HCT116 (cell line): ENCODE data around the gene SLC44A1.

Experiments
- CTCF ChIP-seq, 3 experiments: fragments of 200-600 bp in 1 of 3; sonication (generic) in 1 of 3; IDR thresholded peaks in 2 of 3; conservative IDR thresholded peaks in 1 of 3; 2 replicates each; pipeline ENCODE4 v1.5.1; 2012 to 2017; ENCODE audit warnings: low read depth in 2 of 3, low read length in 2 of 3, antibody characterized with exemption in 1 of 3, borderline replicate concordance in 1 of 3, control low read depth in 1 of 3, mild to moderate bottlenecking in 1 of 3, mixed read lengths in 1 of 3, mixed run types in 1 of 3, moderate library complexity in 1 of 3; ENCODE audit not compliant: insufficient read depth in 1 of 3
- MAX ChIP-seq: IDR thresholded peaks from 2 replicates; pipeline ENCODE4 v1.6.1; 2012
- YY1 ChIP-seq: IDR thresholded peaks from 2 replicates; pipeline ENCODE4 v1.6.1; 2011; ENCODE audit warnings: low read length, low read depth, moderate library complexity, mild to moderate bottlenecking; ENCODE audit not compliant: insufficient replicate concordance; ENCODE audit errors: extremely low read depth
- ZBTB33 ChIP-seq: IDR thresholded peaks from 2 replicates; pipeline ENCODE4 v1.6.1; 2011; ENCODE audit warnings: mild to moderate bottlenecking, low read length, moderate library complexity; ENCODE audit not compliant: insufficient replicate concordance; ENCODE audit errors: extremely low read depth

GRCh38 chr9:105295201-105295550 is 50.7 kb downstream of the SLC44A1 start:
- TF ChIP-seq YY1, result no peak
- TF ChIP-seq CTCF (IDR thresholded peaks at IDR 0.05 in 2 of 3, conservative IDR thresholded peaks at IDR 0.05 in 1 of 3; ENCODE audit: borderline replicate concordance in 1 of 3, insufficient read depth in 1 of 3, low read depth in 2 of 3, low read length in 2 of 3), result no peak
- no peak for TF ChIP-seq ZBTB33
- TF ChIP-seq MAX, result no peak
